GM19035 (cell line): ENCODE results near the gene NSD1.

Source experiments
- ATAC-seq: cut with Tn5 transposase; IDR thresholded peaks from one replicate; pipeline ENCODE4 v1.9.1; 2021; ENCODE audit not compliant: unreplicated experiment

Gene NSD1

DNA sequence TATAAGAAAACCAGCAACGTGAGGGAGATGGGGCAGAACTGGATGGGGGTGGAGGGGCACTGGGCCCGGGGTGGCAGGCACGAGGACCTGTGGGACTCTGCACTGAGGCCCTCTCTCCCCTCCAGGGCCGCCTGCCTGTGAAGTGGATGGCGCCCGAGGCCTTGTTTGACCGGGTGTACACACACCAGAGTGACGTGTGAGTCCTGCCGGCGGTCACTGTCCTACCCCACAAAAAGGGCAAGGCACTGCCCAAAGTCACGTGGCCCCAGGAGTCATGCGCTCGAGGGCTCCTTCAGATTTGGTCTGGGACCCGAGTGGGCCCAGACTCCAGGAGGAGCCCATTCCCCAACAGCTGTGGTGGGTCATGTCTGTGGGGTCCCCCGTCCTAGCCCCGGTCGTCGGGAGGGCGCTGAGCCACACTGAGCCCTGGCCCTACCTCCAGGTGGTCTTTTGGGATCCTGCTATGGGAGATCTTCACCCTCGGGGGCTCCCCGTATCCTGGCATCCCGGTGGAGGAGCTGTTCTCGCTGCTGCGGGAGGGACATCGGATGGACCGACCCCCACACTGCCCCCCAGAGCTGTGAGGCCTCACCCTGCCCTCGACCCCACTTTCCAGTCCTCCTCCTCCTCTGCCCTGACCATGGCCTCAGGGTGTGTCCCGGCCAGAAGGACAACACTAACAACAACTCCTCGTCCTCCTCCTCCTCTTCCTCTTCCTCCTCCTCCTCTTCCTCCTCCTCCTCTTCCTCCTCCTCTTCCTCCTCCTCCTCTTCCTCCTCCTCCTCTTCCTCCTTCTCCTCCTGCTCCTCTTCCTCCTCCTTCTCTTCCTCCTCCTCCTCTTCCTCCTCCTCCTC is 37.2 kb upstream of the NSD1 start:
- no peak for ATAC-seq

DNA sequence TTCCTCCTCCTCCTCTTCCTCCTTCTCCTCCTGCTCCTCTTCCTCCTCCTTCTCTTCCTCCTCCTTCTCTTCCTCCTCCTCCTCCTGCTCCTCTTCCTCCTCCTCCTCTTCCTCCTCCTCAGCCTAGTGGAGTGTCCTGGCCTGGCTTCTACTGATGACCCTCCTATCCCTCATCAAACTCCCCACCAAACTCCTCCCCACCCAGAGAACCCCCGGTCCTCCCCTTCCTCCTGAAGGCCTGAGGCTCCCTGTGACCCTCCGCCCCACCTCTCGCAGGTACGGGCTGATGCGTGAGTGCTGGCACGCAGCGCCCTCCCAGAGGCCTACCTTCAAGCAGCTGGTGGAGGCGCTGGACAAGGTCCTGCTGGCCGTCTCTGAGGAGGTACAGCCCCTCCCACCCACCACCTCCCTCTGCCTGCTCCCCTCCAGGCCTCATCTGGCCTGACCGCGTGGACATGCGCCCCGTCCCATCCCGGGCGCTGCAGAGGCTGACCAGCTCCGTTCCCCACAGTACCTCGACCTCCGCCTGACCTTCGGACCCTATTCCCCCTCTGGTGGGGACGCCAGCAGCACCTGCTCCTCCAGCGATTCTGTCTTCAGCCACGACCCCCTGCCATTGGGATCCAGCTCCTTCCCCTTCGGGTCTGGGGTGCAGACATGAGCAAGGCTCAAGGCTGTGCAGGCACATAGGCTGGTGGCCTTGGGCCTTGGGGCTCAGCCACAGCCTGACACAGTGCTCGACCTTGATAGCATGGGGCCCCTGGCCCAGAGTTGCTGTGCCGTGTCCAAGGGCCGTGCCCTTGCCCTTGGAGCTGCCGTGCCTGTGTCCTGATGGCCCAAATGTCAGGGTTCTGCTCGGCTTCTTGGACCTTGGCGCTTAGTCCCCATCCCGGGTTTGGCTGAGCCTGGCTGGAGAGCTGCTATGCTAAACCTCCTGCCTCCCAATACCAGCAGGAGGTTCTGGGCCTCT is 36.3 kb upstream of the NSD1 start:
- ATAC-seq, result no peak

DNA sequence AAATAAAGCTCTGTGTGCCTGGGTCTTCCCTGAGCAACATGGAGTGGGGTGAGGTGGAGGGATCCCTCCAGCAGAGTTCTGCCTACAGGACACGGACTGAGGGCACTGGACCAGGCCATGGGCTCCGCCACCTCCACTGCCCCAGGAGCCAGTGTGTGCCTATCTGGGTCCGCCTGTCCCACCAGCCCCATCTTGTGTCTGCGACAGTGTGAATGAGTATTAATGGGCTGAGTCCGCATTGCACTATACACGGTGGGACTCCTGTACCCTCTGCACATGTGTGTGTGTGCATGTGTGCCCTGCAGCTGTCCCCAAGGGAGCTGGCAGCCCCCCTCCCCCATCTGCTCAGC is 35.5 kb upstream of the NSD1 start:
- no peak for ATAC-seq

DNA sequence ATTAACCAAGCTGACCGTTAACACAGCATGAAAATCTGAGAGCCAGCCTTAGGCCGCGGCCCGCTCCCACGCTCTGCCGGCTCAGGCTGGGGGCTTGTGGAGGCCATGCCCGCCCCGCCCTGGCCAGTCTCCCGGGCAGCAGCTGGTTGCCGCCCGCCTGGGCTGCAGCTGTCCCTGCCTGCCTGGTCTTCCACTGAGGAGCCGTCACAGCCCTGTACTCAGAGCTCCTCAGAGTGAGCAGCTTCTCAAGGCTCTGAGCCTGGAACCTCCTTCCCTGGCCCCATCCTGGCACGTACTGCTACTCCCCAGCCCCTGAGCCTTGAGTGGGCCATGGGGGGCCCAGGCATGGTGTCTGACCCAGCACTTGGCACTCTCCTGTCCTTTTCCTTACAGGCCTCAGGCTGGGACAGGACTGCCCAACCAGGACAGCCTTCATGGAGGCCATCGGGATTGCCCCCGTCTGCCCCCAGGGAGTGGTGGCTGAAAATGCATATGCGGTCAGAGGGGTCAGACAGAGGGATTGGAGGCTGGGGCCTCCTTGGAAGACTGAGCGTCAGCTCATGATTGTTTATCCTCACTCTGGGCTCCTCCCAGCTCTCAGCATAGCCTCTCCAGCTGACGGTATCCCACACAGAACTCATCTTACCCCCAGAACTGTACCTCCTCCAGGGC is 35.0 kb upstream of the NSD1 start:
- ATAC-seq, result no peak

GRCh38 chr5:177099422-177100093 is 34.0 kb upstream of the NSD1 start:
- ATAC-seq, result no peak

GRCh38 chr5:177100714-177101121 is 32.9 kb upstream of the NSD1 start:
- ATAC-seq, result no peak

GRCh38 chr5:177103523-177104253 is 29.9 kb upstream of the NSD1 start:
- ATAC-seq, result no peak

DNA sequence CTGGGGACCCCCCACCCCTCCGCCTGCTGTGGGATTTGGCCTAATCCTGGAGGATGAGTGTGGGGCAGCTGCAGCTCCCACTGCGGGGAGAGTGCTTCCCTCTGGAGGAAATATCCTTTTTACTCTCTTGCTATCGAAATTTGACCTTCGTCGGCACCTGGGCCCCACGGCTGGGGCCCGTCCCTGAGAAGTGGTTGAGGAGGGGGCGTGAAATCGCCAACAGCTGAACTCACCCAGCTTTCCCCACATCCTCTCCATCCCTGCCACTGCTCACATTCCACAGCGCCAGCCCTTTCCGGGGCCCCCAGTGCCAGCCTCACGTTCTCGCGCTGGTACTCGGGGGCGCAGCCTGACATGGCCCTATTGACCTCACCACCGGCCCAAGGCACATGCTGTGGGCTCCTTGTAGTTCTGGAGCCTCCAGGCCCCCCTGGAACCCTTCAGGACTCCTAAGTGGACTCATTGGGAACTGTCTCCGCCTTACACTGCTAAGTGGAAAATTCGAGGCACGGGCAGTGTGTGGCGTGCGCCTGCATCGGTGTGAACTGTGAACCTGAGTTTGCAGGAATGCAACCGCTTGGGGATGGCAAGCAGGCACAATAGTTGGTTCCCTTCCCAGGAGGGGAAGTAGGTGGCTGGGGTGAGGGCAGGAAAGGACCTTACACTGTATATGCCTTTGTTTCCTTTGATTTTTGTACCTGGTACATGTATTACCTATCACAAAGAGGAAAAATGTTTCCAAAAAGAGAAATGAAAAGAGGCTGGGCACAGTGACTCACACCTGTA is 27.7 kb upstream of the NSD1 start:
- ATAC-seq, result no peak

- no peak for ATAC-seq
Measured at GRCh38 chr5:177107159-177107558, 26.4 kb upstream of the NSD1 start.

DNA sequence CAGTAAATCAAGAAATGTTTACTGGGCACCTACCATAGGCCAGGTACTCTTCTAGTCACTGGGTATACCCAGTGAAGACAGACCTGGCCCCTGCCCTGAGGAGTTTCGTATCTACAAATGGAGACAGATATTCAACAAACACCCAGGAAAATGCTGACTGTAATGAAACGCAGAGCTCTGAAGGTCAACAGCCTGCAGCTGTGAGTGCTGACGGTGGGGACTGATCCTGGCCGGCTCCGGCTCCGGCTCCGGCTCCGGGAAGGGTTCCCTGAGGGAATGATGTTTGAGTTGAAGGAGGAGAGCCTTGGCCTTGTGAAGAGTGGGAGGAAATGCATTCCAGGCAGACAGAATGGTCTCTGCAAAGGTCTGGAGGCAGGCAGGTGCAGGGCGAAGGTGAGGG is 23.8 kb upstream of the NSD1 start:
- ATAC-seq, result no peak

DNA sequence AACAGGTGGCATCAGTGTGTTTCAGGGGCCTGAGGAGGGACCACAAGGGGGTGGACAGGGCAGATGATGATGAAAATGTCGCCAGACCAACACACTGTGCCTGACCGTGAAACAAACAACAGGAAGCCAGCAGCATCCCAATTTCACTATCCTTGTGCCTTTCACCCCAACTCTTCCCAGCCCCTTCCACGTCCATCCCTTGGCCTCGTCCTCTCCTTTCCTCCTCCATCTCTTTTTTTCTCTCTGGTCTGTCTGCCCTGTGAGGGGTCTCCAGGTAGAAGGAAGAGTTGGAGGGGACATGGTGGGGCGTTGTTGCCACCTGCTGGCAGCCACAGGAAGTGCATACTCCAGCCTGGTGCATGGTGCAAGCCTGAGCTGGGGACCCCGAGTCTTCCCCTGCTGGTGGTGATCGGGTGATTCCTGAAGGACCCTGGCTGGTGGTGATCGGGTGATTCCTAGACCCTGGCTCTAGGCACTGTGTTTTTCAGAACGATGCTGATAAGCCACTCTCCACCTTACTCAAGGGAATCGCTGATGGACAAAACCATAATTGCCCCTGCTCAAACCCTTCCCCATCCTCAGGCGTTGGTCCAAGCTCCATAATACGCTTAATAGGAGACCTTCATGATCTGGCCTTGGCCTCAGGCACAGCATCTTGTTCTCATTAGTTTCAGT is 21.7 kb upstream of the NSD1 start:
- ATAC-seq, result no peak

- ATAC-seq, result no peak
Measured at GRCh38 chr5:177112589-177113220, 20.9 kb upstream of the NSD1 start.

GRCh38 chr5:177113566-177114424 is 19.8 kb upstream of the NSD1 start:
- ATAC-seq, result no peak

GRCh38 chr5:177116631-177117373 is 16.8 kb upstream of the NSD1 start:
- ATAC-seq, result no peak

DNA sequence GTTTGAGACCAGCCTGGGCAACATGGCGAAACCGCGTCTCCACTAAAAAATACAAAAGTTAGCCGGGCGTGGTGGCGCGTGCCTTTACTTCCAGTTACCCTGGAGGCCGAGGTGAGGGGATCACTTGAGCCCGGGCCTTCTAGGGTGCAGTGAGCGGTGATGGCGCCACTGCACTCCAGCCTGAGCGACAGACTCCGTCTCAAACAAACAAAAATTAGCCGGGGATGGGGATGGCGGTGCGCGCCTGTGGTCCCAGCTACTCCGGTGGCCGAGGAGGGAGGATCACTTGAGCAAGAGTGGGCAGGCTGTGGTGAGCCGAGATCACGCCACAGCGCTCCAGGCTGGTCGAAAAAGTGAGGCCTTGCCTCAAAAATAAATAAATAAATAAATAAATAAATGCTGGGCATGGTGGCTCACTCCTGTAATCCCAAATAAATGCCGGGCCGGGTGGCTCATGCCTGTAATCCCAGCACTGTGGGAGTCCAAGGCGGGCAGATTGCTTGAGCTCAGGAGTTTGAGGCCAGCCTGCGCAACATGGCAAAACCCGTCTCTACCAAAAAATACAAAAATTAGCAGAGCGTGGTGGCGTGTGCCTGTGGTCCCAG is 16.0 kb upstream of the NSD1 start:
- ATAC-seq, result no peak

GRCh38 chr5:177122566-177122965 is 11.0 kb upstream of the NSD1 start:
- ATAC-seq, result no peak
